Nephron progenitor cell (in vitro differentiated cells): ENCODE measurements around the gene RAPGEF2.

ENCODE experiments used
- DNase-seq: peaks from one replicate; pipeline ENCODE4 v3.0.0; 2021
- H3K27ac Mint-ChIP-seq: 2 replicates; pipeline ENCODE4 v1.8.0; 2021; ENCODE audit warnings: mild to moderate bottlenecking, moderate library complexity, mixed read lengths
- H3K27me3 Mint-ChIP-seq: 2 replicates; pipeline ENCODE4 v1.8.0; 2021; ENCODE audit warnings: mild to moderate bottlenecking, low read depth, mixed read lengths; ENCODE audit not compliant: poor library complexity
- H3K36me3 Mint-ChIP-seq: 2 replicates; pipeline ENCODE4 v1.8.0; 2021; ENCODE audit warnings: low read depth, mixed read lengths
- H3K4me1 Mint-ChIP-seq: 2 replicates; pipeline ENCODE4 v1.8.0; 2021; ENCODE audit warnings: mixed read lengths
- H3K4me3 Mint-ChIP-seq: 2 replicates; pipeline ENCODE4 v1.8.0; 2021; ENCODE audit warnings: mild to moderate bottlenecking, moderate library complexity, mixed read lengths
- H3K9me3 Mint-ChIP-seq: 2 replicates; pipeline ENCODE4 v1.8.0; 2021; ENCODE audit warnings: mild to moderate bottlenecking, moderate library complexity, mixed read lengths
- CTCF ChIP-seq: fragments of 200-600 bp; sonication (generic); IDR thresholded peaks from 2 replicates; pipeline ENCODE4 v1.5.0; 2021; ENCODE audit warnings: antibody characterized with exemption

Gene RAPGEF2

DNA sequence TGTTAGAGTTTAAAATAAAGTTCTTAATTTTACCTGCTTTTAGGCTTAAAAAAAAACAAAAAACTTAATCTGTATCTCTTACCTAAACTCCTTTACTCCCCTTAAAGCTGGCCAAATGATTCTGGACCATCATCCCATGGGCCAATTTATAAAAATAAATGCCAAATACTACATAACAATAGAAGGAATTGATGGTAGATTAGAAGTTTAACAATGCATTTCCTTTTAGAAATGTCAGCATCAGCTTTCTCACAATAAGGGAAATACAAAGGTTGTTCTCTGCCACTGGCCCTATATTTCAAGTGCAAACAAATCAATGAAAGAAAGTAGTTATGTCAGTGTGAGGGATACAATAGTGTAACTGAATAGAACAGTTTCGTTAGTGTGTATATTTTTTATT lies 5.7 kb upstream of the RAPGEF2 start:
- Mint-ChIP-seq H3K27me3 (peaks cover 29% of the 10 kb centered on the region), H3K9me3 (no peaks in the 10 kb centered on the region), H3K4me1 (peaks cover 12% of the 10 kb centered on the region), H3K4me3 (no peak overlapping the region), H3K27ac (no peak overlapping the region), H3K36me3 (no peaks in the 10 kb centered on the region)
- no peak for DNase-seq
- TF ChIP-seq CTCF = no peak

DNA sequence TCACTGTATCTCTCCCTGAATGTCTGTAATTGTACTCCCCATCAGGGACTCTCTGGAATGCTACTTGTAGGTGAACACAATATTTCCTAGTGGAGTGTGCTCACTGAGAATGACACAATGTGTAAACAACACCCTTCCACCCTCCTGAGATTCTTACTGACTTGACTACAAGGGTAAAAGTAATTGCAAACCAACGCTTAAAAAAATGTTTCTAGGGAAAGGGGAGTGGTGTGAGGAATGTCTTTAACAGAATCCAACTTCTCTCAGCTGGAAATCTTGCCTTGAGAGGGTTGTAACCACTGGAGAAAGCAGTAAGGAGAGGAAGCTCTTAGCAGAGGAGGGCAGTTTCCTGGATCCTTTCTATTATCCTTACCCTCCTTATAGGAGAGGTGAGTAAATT lies 5.1 kb upstream of the RAPGEF2 start:
- Mint-ChIP-seq H3K27me3 (peaks cover 31% of the 10 kb centered on the region), H3K36me3 (no peaks in the 10 kb centered on the region), H3K9me3 (no peaks in the 10 kb centered on the region), H3K27ac (peak overlapping the region; percentile 87), H3K4me3 (no peak overlapping the region), H3K4me1 (peaks cover 15% of the 10 kb centered on the region)
- TF ChIP-seq CTCF = no peak
- no peak for DNase-seq

GRCh38 chr4:159098482-159099127 lies 4.3 kb upstream of the RAPGEF2 start:
- TF ChIP-seq CTCF = no peak
- Mint-ChIP-seq H3K27me3 (peaks cover 31% of the 10 kb centered on the region), H3K4me3 (no peak overlapping the region), H3K4me1 (peaks cover 15% of the 10 kb centered on the region), H3K27ac (no peak overlapping the region), H3K36me3 (no peaks in the 10 kb centered on the region), H3K9me3 (no peaks in the 10 kb centered on the region)
- DNase-seq = no peak

- no peaks in the 10 kb centered on the region for H3K36me3 Mint-ChIP-seq
- peaks cover 45% of the 10 kb centered on the region for H3K4me1 Mint-ChIP-seq
- peaks cover 26% of the 10 kb centered on the region for H3K27me3 Mint-ChIP-seq
- H3K9me3 Mint-ChIP-seq = no peaks in the 10 kb centered on the region
- H3K4me3 Mint-ChIP-seq = peak overlapping the region; percentile 90
- no peak overlapping the region for H3K27ac Mint-ChIP-seq
- TF ChIP-seq CTCF = no peak
- DNase-seq = no peak
Measured at GRCh38 chr4:159101988-159102621, 774 bp upstream of the RAPGEF2 start.

GRCh38 chr4:159103384-159103990 lies 608 bp downstream of the RAPGEF2 start:
- H3K36me3 Mint-ChIP-seq = no peaks in the 10 kb centered on the region
- no peak for TF ChIP-seq CTCF
- peaks cover 44% of the 10 kb centered on the region for H3K4me1 Mint-ChIP-seq

More at GRCh38 chr4:159103384-159103990, 608 bp downstream of the RAPGEF2 start:
- Mint-ChIP-seq H3K4me3 (peak overlapping the region; percentile 75), H3K9me3 (no peaks in the 10 kb centered on the region), H3K27ac (no peak overlapping the region), H3K27me3 (peaks cover 26% of the 10 kb centered on the region)
- peak; percentile 69 for DNase-seq
